GDM1 (cell line): ENCODE measurements around the gene LZTR1.

Experiments
- DNase-seq: peaks from one replicate; lab custom pipeline; 2025; lab: John Stamatoyannopoulos, UW

The LZTR1 gene

DNA sequence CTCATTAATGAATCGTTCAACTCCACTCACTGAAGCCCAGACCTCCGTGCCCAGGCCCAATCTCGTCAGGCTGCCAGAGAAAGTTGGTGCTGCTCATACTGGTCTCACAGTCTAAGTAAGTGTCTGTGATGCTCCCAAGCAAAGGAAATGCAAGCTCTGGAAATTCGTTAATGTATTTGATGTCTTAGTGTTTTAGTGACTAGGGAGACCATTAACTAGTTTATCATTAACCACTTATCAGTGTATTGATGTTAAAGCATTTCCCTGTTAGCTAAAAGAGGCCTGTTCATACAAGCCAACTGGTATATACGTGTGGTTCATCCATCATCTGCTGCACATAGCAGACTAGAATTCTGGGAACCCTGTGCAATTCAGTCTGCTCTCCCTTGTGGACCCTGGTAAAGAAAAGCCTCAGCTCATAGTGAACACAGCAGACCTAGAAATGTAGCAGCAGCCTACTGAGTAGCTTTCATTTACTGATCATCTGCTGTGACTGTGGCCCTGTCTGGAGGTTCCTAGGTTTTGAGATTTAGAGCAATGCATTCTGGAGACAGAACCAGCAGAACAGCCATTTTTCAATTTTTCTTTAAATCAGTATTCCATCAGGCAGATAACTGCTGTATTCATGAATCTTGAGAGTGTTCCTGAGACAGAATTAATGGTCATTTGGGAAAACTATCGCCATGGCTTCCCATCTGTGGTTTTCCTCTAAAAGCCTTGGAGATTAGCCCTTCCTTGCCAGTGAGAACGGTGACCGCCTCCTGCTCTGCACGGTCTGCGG is 30.8 kb upstream of the LZTR1 start:
- DNase-seq = no peak

DNA sequence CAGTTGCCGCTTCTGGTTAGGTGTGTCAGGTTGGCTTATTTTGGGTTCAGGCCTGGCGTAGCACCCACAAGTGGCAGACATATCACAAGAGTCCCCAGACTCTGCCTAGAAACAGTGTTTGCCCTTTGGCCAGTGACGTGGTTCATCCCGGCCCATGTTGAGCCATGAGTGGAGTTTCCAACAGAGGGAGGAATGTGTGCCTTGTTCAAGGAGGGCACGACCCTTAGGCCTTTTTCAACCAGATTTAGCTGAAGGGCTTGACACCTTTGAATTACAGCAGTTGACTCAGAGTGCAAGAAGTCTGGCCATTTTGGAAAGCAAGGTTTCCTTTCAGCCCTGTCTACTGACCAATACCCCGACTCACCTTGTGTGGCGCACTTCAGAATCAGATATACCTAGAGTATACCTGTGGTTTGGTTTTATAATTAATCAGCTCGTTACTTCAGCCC is 30.1 kb upstream of the LZTR1 start:
- no peak for DNase-seq

DNA sequence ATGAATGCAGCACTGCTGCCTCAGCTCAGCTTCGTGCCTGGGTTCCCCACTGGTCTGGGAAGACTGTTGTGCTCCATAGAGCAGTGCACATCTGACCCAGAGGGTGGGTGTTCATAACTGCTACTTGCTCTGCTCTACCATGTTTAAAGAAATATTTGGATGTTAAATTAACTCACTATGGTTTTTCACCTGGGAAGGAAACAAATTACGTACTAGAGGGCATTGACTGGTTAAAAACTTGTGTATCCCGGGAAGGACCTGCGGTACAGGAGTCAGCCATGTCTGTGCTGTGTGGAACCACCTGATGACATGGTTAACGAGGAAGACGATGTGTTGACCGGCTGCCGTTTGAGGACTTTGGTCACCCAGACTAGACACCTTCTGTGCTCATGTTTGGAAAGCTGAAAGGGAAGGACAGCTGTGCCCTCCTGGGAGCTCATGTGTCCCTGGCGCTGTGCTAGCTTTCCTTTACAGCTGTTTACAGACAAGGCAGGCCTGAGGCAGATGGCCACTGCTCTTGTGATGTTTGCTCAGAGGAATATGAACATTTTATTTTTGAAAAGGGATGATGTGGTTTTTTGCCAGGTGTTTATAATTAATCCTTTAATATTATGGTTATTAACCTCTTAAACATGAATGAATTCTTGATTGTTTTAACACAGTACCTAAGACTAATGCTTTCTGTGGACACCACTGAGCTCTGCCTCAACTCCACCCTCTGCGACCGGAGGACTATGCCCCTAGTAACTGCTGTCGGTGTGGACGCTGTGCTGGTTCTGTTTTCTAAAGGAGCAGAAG is 29.4 kb upstream of the LZTR1 start:
- DNase-seq = no peak

DNA sequence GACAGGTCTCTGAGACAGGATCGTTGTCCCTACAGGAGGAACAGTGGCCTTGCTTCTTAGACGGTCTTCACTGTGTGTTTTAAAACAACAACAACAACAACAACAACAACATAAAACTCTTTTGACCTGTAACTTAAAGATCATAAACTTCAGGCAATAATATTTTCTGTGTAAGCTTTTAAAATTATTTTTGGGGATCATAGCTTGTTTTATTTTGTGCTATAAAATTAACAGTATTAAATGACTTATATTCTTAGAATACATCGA is 28.8 kb upstream of the LZTR1 start:
- no peak for DNase-seq

DNA sequence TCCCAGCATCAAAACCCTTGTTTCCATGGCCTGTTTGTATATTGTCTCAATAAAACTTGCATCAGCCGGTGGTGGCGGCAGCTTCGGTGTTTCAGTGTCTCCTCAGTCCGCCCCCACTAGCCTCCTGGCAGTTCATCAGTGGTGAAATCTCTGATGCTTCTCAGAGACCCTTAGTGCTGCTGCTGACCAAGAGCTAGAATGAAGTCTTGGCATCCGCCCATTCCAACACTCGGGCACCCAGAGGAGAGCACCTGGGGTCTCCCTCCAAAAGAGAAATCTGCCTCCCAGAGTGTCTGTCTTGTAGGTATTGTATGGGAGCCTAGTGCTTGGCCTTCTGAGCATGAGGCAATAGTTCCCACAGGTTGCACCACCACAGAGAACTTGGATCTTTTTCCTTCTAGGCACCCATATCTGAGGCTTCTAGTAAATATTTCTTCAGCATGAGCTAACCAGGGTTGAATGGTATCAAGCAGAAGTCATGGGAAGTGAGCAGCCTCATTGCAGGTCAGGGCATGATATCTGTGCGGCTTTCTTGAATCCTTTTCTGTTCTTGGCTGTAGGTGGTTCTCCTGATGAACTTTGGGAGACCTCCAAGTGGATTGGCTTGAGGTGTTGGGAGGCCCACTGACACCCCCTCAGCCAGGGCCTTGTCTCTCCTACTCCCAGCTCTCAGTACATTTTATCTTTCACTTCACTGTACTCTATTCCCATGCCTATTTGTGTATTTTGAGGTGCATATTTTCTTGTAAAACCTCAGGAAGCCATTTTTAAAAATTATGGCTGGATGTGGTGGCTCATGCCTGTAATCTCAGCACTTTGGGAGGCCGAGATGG is 28.2 kb upstream of the LZTR1 start:
- DNase-seq = no peak

DNA sequence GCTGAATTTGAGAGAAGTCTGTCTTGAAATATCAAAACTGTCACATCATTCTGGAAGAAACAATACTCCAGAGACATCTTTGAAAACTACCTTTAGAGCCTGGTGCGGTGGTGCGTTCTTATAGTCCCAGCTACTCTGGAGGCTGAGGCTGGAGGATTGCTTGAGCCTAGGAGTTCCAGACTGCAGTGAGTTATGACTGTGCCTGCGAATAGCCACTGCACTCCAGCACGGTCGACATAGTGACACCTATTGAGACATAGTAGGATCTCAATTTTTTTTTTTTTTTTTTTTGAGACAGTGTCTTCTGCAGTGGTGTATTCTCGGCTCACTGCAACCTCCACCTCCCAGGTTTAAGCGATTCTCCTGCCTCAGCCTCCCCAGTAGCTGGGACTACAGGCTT is 26.5 kb upstream of the LZTR1 start:
- DNase-seq = no peak

DNA sequence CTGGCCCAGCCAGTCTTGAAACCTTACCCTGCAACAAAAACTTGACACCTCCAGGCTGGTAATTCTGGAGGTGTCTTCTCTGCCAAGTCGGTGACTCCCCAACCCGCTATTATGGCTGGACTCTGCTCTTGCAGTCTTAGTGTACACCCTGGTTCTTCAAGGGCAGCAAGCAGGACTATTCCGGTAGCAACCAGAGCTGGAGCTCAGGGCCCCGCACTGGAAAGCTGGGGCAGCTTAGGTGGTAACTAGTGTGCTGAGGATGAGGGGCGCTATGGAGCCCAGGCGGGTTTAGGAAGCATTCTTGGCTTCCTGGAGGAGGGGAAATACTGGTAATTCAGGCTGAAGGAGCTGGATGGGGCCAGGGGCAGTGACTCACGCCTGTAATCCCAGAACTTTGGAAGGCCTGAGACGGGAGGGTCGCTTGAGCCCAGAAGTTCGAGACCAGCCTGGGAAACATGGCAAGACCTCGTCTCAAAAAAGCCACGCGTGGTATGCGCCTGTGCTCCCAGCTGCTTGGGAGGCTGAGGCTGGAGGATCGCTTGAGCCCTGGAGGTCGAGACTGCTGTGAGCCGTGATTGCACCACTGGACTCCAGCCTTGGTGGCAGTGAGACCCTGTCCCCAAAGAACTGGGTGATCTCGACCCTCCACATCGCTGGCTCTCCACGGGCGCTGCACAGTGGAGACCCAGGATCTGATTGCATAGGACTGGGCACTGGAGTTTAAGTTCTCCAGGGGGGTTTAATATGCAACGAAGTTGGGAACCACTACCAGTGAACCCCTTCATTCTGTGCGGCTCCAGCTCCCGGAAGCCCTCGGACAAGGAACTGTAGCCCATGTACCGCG is 25.6 kb upstream of the LZTR1 start:
- DNase-seq = no peak

DNA sequence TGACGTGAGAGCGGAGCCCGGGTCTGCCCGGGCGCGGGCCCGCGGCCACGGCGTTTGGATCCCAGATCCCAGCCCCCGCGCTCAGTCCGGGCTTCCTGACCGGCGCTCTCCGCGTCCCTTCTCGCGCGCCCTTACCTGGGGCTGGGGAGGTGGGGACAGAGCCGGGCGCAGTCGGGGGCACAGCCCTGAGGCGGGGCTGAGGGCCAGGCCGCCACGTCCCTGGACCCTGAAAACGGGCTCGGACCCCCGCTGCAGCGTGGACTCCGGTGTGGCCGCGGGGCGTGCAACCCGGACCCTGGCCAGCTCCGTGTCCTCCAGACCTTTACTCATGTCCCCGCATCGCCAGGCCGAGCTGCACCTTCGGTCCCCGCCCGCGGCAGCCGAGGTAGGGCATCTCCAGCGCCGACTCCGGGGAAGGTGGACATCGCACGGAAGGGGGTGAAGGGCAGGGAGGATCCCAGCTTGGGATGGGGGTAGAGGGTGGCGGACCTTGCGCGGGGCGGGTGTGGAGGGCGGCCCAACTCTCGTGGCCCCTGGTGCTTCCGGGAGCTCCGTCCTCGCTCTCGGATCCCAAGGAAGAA is 24.9 kb upstream of the LZTR1 start:
- DNase-seq = no peak

DNA sequence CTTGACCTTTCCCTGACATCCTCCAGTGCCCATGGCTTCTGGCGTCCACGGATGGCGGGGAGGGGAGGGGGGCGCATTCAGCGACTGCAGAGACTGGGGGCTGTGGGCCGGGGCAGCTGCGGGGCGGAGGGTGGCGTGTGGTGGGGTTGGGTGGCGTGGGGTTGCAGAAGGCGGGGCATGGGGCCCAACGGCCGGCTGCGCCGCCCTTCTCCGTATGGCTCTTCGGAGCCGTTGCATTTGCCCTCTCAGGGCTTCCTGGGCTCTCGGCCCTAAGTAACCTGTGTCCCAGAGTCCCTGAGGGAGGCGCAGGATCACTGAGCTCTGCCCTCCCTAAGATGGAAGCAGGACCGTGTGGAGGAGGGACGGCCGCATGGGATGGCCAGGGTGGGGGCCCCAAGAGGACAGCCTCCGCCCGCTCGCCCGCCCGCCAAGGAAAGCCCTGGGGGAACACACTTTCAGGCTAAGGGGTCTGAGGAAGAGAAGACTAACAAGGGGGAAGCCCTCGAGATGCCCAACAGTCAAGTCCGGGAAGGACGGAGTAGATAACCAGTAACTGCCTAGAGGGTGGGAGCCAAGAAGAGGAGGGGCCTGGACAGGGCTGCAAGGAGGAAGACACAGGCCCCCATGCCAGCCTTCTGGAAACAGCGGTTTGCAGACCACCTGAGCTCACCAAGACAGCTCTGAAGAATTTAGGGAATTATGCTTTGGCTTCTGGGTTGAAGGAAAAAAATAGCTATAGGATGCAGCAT is 24.2 kb upstream of the LZTR1 start:
- DNase-seq = no peak

DNA sequence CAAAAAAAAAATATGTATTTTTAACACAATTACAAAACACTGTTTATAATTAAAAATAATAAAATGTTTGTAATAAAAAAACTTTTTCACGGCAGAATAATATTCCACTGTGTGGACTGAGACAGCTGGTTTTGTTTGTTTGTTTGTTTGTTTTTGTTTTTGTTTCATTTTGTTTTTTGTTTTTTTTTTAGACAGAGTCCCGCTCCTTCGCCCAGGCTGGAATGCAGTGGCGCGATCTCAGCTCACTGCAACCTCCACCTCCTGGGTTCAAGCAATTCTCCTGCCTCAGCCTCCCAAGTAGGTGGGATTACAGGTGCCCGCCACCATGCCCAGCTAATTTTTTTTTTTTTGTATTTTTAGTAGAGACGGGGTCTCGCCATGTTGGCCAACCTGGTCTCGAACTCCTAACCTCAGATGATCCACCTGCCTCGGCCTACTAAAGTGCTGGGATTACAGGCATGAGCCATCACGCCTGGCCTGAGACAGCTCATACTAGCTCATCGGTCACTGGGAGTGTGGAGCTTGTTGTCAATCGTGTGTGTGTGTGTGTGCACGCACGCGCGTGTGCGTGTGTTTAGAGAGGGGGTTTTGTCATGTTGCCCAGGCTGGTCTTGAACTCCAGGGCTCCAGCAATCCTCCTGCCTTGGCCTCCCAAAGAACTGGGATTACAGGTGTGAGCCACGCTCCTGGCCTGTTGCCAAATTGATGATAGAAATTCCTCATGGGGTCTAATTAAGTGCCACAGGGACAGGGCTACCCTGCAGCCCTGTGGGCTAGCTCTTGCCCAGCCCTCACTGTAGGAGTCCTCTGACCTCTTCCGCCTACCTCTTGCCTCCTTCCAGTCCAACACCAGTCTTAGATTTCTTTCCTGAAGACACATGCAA is 22.3 kb upstream of the LZTR1 start:
- DNase-seq = no peak

DNA sequence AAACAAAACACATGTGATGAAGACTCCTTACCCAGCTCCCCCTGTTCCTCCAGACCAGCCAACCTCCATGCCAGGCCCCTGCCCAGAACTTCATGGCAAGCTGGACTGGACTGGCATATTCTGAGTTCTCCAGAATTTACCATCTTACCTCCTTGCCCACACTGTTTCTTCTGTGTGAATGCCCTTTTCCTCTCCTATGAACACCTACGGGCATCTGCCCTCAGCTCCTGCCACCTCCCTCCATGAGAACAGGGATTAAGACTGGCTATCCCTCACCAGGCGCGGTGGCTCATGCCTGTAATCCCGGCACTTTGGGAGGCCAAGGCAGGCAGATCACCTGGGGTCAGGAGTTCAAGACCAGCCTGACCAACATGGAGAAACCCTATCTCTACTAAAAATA is 21.5 kb upstream of the LZTR1 start:
- DNase-seq = no peak

DNA sequence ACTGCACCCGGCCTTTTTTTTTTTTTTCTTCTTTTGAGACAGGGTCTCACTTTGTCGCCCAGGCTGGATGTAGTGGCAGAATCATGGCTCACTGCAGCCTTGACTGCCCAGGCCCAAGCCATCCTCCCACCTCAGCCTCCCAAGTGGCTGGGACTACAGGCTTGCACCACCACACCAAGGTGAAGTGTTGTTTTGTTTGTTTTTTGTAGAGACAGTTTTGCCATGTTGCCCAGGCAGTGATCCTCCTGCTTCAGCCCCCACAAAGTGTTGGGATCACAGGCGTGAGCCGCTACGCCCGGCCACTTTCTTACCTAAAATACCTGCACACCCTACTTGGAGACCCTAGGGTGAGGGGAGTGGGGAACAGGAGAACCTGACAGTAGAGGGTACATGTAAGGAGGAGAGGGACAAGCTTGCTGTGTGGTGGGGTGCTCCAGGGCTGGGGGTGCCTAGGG is 19.6 kb upstream of the LZTR1 start:
- no peak for DNase-seq

DNA sequence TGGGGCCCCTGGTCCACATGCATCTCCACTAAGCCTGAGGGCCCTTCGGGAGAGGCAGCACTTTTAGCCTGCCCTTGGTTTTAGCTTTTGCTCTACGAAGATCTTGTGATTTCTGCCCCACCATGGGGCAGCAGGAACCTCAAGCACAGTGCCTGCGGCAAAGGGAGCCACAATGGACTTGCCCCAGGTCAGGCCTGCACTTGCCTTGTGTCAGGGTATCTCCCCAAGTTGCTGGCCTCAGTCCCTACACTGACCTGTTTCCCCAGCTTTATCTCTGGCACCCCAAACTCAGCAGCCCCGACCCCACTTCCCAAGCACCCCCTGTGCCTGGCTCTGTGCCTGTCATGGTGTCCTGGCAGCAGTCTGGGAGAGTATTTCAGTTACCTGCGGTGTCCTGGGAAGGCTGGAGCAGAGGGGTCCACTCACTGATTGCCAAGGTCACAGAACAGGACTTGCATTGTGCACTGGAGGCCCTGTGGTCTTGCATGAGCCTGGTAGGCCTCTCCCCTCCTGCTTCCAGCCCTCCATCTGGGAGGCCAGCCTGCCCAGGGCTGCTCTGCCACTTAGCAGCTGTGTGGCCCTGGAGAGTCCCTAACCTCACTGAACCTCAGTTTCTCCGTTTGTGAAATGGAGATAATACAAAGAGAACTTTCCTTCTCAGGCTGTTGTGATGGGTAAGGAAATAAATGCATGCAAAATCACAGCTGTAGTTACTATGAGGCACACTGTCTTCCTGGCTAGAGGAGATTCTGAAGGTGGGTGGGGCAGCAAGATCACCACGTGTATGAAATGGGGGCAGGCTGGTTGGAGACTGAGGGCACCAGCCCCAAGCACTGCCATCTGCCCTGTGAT is 18.7 kb upstream of the LZTR1 start:
- DNase-seq = no peak

DNA sequence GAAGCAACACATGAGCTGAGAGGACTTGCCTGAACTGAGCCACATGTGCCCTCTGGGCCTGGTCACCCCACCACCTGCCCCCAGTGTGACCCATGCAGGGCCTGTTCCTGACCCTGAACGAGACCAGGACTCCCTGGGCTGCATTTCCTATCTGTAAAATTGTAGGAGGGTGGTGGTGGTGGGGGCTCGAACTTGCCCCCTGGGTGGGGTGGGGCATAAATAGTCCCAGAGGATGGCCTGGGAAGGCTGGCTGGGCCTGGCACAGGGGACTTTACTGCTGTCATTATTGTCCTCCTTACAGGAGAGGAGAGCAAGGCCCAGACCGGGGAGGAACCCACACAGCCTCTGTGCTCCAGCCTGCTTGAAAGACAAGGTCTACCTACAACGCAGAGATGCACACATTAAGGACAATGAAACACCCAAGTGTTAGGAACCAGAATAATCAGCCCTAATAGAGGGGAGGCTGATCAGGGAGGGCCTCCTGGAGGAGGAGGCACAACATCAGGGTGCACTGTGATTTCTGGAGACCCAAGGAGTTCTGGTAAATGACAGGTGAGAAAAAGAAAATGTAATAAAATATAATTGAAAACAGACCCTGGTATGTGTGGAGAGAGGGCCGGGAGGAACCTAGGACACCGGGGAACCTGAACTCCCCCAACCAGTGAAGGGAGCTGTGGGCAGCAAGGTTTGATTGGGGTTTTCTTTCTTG is 17.9 kb upstream of the LZTR1 start:
- DNase-seq = no peak

DNA sequence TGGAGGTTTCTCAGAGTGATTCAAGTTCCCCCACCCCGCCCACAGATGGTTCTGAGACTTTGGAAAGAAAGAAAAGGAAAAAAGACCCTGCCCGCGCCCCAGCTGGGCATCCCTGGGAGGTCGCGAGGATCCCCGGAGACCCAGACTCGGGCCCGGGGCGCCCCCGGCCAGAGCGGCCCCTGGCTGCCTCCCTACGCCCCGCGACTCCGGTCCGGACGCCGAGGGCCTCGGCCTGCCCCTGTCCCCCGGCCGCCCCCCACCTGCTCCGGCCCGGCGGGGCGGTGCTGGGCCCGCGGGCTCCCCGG is 17.3 kb upstream of the LZTR1 start:
- no peak for DNase-seq

DNA sequence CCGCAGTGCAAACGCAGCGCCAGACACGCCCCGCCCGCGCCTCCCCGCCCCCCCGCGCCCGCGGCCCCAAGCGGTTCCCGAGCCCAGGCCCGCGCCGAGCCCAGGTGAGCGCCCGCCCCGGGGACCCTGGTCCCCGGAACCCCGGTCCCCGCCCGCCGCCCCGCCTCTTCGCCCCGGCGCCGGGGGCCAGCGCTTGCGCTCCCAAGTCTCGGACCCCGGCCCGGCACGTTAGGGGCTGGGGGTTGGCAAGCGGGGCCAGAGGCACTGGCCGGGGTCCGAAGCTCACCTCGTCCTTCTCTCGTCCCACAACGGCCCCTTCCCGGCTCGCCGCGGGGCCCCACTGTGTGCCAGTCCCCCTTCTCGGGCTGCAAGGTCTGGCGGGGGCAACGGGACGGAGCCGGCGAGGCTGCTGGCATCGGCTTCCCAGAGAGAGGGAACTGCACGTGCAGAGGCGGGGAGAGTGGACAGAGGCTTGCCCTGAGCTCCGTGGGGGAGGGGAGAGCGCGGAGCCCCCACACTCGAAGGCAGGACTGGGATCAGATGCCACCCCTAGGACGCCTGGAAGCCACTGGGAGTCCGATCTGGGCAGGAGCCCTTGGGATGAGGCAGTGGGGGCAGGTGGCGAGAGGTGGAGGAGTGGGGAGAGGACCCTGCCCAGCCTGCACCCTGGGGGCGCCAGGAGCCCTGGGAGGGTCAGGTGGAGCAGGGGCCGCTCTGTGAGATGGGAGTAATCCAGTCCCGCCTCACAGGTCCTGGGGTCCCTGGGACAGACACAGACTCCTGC is 16.8 kb upstream of the LZTR1 start:
- no peak for DNase-seq
